ENCODE results near the gene TNFRSF14. TPM values are rescaled to one million over a fixed set of nuclear protein-coding genes. Genes with fewer than 3 reads are reported as not detected.
"Not testable (repeated sequence)": the region's sequence is repeated elsewhere in the genome, so short reads cannot be mapped to it uniquely, and the experiment has no call there.

The TNFRSF14 gene
- total RNA-seq, 1 experiment from 2014 or later: 24.4 TPM

DNA sequence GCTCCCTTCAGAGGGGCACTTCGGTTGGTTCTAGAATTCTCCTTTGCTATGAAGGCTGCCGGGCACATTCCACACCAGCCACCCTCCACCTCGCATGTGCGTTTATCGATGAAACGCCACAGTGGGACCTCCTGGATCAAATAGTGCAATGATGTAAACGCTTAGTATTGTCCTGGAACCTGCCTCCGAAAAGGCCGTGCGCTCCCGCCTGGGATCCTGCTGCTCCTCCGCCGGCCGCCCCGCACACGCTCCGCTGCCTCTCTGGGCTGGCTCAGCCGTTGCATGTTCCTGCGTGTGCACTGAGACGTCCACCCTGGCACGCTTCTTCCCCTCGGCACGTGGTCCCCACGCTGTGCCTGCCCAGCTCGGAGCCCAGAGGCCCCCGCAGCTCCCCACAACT lies 4.0 kb upstream of the TNFRSF14 start:
- H3K36me3 Mint-ChIP-seq (ENCODE audit: insufficient read depth, unreplicated experiment): peaks cover 18% of the 10 kb centered on the region
- BruUV-seq (replicated peaks): no TSS peak
- intact Hi-C loops (cut with micrococcal nuclease; ENCODE audit: unreplicated experiment): no loop called here
- peaks cover 8% of the 10 kb centered on the region for H3K4me1 Mint-ChIP-seq (ENCODE audit: low read depth, unreplicated experiment)
- no peak for DNase-seq
- H3K4me3 Mint-ChIP-seq (ENCODE audit: low read depth, unreplicated experiment): no peak overlapping the region
- no peaks in the 10 kb centered on the region for H3K9me3 Mint-ChIP-seq (ENCODE audit: low read depth, unreplicated experiment)
- no peak overlapping the region for H3K27ac Mint-ChIP-seq (ENCODE audit: unreplicated experiment)
- CTCF ChIA-PET: no interaction called here
- no peaks in the 10 kb centered on the region for H3K27me3 Mint-ChIP-seq (ENCODE audit: unreplicated experiment)
- TF ChIP-seq, protein P1, sequence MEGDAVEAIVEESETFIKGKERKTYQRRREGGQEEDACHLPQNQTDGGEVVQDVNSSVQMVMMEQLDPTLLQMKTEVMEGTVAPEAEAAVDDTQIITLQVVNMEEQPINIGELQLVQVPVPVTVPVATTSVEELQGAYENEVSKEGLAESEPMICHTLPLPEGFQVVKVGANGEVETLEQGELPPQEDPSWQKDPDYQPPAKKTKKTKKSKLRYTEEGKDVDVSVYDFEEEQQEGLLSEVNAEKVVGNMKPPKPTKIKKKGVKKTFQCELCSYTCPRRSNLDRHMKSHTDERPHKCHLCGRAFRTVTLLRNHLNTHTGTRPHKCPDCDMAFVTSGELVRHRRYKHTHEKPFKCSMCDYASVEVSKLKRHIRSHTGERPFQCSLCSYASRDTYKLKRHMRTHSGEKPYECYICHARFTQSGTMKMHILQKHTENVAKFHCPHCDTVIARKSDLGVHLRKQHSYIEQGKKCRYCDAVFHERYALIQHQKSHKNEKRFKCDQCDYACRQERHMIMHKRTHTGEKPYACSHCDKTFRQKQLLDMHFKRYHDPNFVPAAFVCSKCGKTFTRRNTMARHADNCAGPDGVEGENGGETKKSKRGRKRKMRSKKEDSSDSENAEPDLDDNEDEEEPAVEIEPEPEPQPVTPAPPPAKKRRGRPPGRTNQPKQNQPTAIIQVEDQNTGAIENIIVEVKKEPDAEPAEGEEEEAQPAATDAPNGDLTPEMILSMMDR (IDR thresholded peaks at IDR 0.05; ENCODE audit: unreplicated experiment): no peak

GRCh38 chr1:2553076-2553475 lies 3.1 kb upstream of the TNFRSF14 start:
- CTCF ChIA-PET; H3K4me1 Mint-ChIP-seq (ENCODE audit: low read depth, unreplicated experiment); H3K9me3 Mint-ChIP-seq (ENCODE audit: low read depth, unreplicated experiment); H3K27me3 Mint-ChIP-seq (ENCODE audit: unreplicated experiment); intact Hi-C loops (cut with micrococcal nuclease; ENCODE audit: unreplicated experiment); H3K4me3 Mint-ChIP-seq (ENCODE audit: low read depth, unreplicated experiment); BruUV-seq (replicated peaks); DNase-seq; H3K27ac Mint-ChIP-seq (ENCODE audit: unreplicated experiment): not testable (repeated sequence)
- peaks cover 25% of the 10 kb centered on the region for H3K36me3 Mint-ChIP-seq (ENCODE audit: insufficient read depth, unreplicated experiment)

- intact Hi-C loops (cut with micrococcal nuclease; ENCODE audit: unreplicated experiment): no loop called here
- no peaks in the 10 kb centered on the region for H3K9me3 Mint-ChIP-seq (ENCODE audit: low read depth, unreplicated experiment)
- CTCF ChIA-PET: no interaction called here
- peaks cover 8% of the 10 kb centered on the region for H3K4me1 Mint-ChIP-seq (ENCODE audit: low read depth, unreplicated experiment)
- H3K27ac Mint-ChIP-seq (ENCODE audit: unreplicated experiment): no peak overlapping the region
- H3K27me3 Mint-ChIP-seq (ENCODE audit: unreplicated experiment): no peaks in the 10 kb centered on the region
- peaks cover 25% of the 10 kb centered on the region for H3K36me3 Mint-ChIP-seq (ENCODE audit: insufficient read depth, unreplicated experiment)
- no peak overlapping the region for H3K4me3 Mint-ChIP-seq (ENCODE audit: low read depth, unreplicated experiment)
- no TSS peak for BruUV-seq (replicated peaks)
- TF ChIP-seq, protein P1 (IDR thresholded peaks at IDR 0.05; ENCODE audit: unreplicated experiment): no peak
- no peak for DNase-seq
These were observed 2.1 kb upstream of the TNFRSF14 start for GRCh38 chr1:2553871-2554620.

GRCh38 chr1:2554621-2555387 lies 1.4 kb upstream of the TNFRSF14 start:
- CTCF ChIA-PET: no interaction called here
- no TSS peak for BruUV-seq (replicated peaks)
- TF ChIP-seq, protein P1 (IDR thresholded peaks at IDR 0.05; ENCODE audit: unreplicated experiment): peak; percentile 34
- peaks cover 25% of the 10 kb centered on the region for H3K36me3 Mint-ChIP-seq (ENCODE audit: insufficient read depth, unreplicated experiment)
- H3K27ac Mint-ChIP-seq (ENCODE audit: unreplicated experiment): no peak overlapping the region
- DNase-seq: peak; percentile 38
- intact Hi-C loops (cut with micrococcal nuclease; ENCODE audit: unreplicated experiment): no loop called here
- peaks cover 8% of the 10 kb centered on the region for H3K4me1 Mint-ChIP-seq (ENCODE audit: low read depth, unreplicated experiment)
- no peak overlapping the region for H3K4me3 Mint-ChIP-seq (ENCODE audit: low read depth, unreplicated experiment)
- H3K9me3 Mint-ChIP-seq (ENCODE audit: low read depth, unreplicated experiment): no peaks in the 10 kb centered on the region
- no peaks in the 10 kb centered on the region for H3K27me3 Mint-ChIP-seq (ENCODE audit: unreplicated experiment)

All from Calu3 (cell line).